Medulla oblongata (tissue), 1 donor: ENCODE data around the gene AKR1E2.

ENCODE experiments used
- DNase-seq: peaks from one replicate; pipeline ENCODE4 v3.0.0-alpha.2; 2015; ENCODE audit errors: extremely low spot score

The AKR1E2 gene

DNA sequence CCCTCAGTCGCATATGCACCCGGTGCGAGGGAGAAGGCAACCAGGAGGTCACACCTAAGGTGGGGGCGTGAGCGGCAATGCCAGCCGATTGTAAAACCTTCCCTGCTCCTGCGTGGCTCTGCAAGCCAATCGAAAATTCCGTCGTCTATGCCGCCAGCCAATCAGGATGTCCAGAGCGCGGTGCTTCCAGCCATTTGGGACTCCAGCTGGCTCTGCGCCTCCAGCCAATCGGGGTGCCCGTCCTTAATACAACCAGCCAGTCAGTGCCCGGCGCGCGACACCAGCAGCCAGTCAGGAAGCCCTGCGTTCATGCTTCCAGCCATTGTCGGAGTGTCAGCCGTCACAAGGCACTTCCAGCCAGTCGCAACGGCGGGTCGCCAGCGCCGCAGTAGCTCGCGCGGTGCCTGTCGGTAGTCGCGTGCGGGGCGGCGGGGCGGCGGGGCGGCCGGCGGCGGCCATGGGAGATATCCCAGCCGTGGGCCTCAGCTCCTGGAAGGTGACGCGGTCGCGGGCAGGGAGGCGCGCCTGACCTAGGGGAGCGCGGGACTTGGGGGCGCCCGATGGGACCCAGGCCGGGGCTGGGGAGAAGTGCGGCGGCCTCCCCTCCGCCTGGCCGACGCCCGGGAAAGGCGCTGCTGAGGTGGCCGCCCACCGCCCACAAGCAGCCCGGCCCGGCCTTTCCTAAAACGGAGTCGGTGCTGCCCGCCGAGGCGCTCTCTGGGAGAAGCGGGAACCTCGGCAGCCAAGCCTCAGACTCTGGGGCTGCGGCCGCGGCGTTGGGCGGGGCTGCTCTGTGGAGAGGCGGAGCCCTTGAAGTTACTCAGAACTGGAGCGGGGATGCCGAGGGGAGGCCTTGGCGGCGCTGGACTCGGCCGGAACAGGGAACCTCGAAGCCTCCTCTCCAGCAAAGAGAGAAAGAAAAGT is at the start of gene AKR1E2:
Gene AKR1E2 (plus strand): TSS at position 340 of the 924 bp plus-strand sequence. CDS start 118 bp downstream, at position 458.
- peak; percentile 62 for DNase-seq

DNA sequence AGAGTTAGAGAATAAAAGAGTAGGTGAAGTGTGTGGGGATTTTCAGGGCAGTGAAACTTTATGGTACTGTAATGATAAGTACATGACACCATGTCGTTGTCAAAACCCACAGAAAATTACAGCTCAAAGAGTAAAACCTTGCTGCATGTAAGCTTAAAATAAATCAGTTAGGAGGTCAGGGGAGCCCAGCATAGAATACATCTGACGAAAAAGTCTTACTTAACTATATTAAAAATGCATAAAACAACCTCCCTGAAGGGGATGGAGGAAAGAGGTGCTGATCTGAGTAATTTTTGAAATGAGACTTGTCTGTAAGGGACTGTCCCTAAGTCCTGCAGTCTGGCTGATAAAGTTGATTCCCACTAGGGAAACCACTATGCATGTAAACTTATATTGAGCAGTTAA is 49.8 kb upstream of the AKR1E2 start:
- DNase-seq, result no peak

DNA sequence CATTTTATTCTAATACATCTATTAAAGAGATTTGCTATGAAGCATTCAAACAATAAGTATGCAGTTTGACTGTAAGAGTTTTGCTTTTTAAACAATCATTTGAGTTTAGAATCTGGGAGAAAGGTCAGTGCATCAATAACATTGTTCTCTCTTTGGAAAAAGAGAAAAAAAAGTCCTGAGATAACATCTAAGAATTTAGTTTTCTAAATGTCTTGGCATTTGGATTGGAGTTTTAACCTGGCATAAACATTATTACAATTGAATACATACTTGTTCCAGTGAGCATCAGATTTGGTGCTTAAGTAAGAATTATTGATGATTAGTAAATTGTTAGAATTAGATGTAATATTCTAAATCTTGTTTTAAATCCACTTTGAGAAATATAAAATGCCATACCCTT is 47.2 kb upstream of the AKR1E2 start:
- no peak for DNase-seq

DNA sequence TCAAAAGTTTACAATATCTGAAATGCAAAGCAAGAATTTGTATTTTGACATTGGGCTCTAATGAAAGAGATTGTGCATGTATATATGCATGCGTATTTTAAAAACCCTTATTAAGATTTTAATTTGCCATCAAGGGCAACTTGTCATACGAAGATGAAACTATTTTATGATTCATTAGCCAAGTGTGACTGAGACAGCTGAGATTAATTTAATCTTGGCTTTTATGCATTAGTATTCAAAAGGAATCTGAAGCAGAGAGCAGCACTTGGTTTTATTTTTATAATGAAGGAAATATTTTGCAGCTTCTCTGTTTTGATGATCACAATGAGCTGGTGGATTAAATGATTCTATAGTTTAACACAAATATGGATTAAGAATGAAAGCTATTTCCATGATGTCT is 45.9 kb upstream of the AKR1E2 start:
- DNase-seq, result no peak

DNA sequence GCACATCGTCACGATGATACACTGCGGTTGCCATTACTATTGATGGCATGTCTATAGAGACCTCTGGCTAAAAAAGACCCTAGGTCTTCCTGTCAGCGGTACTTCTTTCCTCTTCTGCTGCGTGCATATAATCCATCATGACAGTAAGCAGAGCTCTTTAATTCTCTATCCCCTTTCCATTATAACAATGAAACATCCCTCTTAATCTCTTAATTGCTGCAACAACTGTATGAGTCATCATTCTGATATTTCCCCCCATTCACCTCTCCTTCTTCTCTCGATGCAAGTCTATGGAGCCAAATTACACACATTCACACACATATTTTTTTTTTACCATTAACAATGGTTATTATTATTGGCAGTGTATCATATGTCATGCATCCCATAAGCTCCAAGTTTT is 45.2 kb upstream of the AKR1E2 start:
- no peak for DNase-seq

DNA sequence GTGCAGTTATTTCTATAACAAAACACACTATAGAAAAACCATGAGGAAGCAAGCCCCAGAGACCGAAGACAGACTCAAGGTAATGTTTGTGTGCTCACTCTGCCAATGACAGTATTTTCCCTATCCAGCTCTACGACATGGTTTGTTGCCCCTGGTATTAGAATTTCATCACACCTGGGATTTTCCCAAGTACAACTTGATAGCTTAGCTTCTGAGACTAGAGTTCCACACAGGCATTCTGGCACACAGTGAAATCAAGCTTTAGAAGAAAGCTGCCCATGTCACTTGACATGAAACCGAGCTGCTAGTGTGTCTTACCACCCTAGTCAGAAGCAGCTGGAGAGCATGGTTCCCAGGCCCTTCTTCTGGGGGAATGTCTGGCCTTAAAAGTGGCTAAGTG is 44.1 kb upstream of the AKR1E2 start:
- DNase-seq, result no peak

DNA sequence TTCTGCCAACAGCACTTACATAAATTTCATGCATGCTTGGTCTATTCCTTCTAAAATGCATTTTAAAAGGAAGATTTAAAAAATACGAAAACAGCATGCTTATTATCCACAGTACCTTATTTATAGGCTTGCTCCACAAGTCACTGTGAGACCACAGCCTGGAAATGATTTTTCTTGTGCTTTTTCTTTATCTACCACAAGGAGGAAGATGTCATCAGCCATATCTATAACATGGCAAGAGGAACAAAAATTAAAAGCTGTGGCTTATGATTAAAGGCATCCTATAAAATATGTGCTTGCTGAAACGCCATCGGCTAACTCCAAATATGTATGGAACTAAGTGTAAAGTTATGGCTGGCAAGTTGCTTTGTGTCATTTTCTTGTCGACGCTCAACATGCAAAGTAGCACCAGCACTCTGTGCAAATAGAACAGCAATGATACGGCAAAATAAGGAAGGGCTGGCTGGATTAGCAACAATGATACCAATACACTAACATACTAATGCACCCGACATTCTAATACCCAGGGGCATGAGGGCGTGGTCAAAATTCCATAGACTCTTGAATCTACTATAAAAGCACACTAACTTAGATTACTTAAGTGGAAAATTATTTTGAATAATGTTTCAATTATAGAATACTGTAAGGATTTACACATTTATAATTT is 41.2 kb upstream of the AKR1E2 start:
- no peak for DNase-seq

DNA sequence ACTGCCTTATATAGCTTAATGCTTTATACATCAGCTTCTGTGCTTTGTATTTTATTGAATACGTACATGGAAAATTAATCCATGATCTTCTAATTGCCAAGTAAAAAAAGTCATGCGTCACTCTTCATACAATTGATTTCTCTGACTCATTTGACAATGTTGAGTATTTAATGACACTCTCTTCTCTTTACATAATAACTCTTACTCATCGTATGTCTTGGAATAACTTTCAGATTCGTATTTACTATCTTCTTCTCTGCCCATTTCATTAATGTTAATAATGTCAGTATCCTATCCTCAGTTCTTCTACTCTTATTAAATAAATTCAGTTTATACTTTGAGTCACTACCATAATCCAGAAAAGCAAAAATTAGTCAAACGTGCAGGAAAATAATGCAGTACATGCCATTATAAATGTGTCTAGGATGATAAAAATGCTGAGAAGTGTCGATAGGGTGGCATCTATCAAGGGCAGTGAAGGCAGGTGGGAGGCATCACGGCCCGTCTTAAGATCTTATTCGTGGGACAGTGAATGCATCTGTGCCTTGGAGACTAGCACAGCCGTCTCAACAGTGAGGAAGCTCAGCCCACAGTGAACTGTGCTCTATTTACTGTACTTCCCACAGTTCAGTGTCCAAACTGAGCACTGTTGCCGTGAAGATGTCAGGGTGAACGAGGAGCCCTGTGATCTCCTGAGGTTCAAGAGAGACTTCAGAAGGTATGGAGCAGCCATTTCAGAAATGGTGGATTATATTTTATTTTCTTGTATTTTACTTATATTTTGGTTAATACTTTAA is 39.8 kb upstream of the AKR1E2 start:
- DNase-seq, result no peak

DNA sequence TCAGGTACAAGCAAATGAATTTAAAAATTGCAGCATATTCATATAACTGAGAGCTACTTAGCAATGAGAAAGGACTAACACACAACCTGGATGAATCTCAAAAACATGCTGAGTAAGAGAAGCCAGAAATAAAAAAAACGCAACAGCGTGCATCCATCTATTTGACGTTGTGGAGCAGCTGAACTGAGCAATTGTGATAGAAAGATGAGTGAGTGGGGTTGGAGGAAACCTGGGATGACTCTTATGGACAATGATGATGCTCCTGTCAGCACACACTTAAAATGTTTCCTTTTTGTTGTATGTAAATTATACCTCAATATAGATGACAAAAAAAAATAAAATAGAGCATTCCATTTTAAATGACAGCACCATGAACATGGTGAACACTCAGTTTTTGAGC is 36.0 kb upstream of the AKR1E2 start:
- no peak for DNase-seq

DNA sequence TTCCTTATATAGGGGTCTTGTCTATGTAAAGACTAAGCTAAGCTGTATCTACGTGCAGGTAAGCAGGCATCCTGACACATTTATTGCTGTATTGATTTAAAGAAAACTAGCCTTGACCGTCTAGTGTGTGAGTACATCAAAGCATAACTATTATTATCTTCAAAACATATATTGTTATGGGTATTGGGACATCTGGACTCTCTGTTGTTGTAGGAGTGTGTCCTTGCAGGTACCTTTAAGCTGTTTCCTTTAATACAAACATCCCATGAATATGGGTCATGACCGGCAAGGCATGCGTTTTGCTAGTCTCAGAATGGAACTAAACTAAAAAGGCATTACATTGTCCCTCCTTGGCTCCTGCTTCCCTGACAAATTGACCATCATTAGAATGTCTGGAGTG is 35.1 kb upstream of the AKR1E2 start:
- no peak for DNase-seq

DNA sequence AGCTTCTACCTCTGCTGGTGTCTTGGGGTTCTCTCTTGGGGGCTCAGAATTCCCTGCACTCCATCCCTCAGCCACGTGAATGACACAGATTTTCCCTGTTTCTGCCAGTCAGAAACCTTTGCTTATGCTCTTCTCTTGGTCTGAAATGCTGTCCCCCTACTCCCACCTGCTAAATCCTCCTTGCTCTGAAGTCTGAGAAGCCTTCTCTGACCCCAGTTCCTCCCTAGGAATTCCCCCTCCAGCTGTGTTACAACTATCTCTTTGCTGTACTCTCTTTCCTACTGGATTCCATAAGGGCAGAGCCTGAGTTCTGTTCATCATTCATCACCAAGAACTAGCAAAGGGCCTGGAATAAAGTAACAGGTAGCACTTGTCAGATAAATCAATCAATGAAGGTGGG is 33.6 kb upstream of the AKR1E2 start:
- DNase-seq, result no peak

DNA sequence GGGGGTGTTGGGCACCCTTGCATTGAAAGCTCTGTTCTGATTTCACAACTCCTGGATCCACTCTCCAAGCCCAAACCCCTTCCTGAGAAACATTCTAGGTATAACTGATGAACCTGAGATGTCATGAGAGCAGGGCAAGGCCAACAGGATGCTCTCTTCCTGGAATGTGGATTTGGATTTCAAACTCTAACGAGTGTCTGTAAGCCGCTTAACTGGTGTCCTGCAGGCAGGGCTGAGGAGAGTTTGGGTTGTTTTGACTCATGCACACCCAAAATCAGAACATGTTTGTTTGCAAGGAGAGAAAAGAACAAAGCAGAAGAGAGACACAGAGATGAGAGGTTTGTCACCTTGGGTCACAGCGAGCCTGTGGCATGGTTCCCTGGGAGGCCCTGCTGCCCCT is 24.6 kb upstream of the AKR1E2 start:
- DNase-seq, result no peak

DNA sequence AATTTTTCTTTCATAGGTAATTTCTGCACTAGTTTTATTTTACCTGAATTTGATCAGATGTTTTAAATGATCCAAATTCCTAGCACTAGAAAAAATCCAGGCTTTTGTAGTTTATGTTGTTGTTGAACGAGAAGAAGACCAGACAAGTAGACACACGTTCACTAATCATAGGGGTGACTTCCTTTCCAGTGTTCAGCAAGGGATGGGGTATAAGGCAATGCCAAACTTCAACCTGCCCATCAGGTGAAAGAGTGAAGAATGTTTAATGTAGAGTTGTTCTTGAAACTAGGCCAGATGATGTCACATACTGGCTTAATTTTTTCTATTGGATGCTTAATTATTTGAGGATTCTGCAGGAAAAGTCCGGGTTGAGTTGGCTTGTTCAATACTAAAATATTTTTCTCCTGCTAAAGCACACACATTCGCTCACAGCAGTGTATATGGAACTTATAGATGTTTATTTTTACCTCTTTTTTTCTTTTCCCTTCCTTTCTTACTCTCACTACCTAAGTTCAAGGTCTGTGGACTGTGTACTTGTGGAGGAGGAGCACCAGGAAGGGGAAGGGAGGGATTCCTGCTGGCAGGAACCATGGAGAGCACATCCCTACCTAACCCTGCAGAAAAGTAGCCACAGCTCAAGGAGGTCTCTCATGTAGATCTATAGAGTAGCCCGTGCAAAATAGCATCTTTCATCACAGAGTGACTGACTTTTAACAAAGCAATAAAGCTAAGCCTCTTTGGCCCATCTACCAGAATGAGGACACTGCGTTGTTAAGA is 23.1 kb upstream of the AKR1E2 start:
- DNase-seq, result no peak

DNA sequence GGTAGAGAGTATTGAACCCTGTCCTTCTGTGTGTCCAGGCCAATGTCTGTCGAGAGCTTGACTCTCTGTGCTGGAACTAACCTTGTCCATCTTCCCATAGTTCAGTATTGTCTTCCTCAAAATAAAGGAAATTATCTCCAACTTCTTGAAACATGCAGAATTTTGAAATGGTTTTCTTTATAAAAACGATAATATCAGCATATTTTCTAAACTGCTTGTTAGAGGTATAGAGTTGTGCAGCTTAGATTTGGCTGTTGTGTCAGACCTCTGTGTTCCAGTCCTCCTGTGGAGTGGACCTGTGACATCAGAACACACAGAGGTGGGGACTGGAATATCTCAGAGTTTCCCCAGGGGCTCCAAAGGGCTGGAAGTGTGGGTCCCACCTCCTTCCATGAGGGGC is 22.2 kb upstream of the AKR1E2 start:
- no peak for DNase-seq

DNA sequence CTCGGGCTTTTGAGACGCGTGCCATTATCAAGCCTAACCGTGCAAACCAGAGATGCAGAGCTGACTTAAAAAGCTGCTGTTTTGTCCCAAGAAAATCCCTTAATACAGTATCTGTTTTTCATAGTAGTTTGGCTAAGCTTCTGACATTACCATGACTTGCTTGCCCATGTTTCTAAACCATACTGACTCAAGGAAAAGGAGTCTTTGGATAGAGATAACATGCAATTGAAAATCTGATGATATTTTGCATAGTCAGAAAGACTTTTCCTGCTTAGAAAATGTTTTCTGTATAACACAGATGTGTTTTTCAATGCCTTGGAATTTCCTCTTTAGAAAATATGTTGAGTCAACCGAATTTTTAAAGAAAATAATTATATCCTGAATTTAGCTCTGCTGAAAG is 21.5 kb upstream of the AKR1E2 start:
- DNase-seq, result no peak

DNA sequence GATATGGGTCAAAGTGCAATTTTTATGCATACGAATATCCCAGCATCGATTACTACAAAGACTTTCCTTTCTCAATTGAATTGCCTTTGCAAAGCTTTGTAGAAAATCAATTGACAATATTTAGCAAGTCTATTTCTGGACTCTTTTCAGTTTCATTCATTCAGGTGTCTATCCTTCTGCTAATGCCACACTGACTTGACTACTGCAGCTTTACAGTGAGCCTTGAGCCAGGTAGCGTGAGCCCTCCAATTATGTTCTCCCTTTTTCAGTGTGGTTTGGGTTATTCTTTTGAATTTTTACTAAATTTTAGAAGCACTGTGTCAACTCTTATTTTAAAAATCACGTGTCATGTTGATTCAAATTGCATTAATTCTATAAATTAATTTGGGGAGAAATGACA is 19.5 kb upstream of the AKR1E2 start:
- no peak for DNase-seq

DNA sequence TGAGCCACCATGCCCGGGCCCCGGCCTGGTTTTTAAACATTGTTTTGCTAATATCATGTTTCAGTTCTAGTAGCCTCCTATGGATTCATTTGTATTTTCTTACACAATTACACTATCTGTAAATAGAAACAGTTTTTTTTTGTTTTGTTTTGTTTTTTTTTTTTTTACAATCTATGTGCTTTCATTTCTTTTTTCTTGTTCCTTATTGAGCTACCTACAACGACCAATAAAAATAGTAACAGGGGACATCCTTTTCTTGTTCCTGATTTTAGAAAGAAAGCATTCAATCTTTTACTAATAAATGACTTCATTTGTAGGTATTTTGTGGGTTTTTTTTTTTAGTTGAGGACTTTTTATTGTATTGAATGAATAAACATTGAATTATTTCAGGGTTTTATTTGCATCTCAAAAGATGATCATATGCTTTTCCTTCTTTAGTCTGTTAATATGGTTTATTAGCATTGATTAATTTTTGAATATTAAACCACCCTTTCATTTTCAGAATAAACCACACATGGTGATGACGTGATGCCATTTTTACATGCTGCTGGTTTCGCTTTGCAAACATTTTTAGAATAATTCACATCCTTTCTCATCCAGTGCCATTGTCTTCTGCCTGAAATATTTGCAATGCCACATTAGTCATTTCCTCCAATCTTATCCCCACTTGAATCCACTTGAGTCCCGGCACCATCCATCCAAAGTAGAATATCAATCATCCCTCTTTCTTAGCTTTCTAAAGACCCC is 18.1 kb upstream of the AKR1E2 start:
- no peak for DNase-seq

DNA sequence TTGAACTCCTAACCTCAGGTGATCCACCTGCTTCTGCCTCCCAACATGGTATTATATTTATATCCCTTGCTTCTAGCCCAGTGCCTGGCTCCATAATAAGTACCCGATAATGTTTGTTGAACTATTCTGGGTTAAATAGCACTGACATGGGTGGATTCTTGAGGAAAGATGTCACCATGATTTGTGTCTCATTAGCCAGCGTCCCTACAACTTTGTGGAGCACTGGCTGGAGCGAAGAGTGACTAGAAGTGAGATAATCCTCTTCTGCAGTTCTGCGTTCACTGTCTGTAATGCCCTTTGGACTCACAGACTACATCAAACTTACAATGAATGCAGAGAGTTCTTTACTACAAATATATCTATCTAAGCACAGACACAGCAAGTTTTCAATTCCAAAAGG is 16.9 kb upstream of the AKR1E2 start:
- DNase-seq, result no peak

DNA sequence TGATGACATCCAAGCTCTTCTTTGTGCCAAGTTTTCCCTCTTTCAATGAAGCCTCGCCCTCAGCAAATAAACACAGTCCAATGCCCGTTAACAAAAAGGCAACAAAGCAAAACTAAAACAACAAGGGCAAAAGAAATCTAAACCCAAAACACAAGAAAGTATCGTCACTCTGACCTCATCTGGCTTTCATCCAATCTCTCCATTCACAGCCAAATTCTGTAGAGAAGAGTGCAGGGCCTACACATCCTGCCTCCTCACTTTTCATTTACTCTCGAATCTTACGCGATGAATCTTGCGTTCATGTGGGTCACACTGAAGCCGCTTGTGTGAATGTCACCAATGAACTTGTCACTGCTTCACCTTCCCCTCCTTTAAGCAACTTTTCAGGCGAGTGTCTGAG is 15.9 kb upstream of the AKR1E2 start:
- DNase-seq, result peak; percentile 20

DNA sequence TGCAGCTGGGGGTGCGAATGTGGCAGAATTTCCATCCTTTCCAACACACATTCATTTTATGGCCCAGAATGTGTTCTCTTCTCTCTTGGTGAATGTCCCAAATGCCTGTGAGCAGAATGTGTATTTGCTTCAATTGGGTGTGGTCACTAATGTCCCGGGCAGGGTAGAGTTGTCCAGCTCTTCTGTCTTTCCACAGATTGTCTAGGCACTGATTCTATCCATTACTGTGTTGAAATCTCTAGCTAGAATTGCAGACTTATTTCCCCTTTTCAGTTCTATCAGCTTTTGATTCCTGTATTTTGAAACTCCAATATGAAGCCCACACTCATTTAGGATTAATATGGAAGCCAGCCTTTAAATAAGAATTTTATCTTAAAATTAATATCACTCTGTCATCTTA is 14.0 kb upstream of the AKR1E2 start:
- DNase-seq, result no peak

DNA sequence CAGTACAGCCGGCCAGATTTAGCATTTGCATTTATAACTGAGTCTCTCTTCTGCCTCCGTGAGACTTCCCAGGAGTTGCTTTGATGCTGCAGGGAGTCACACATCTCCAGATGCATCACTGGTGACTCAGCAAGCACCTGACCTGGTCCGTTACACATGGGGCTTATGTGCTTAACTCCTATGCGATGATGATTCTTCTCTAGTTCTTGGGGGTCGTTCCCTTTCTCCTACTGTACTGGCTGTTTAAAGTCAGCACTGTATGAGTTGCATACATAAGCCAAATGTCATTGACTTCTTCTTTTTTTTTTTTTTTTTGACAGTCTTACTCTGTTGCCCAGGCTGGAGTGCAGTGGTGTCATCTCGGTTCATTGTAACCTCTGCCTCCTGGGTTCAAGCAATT is 13.0 kb upstream of the AKR1E2 start:
- no peak for DNase-seq
